Measurements from ENCODE around the gene SKI.

DNA sequence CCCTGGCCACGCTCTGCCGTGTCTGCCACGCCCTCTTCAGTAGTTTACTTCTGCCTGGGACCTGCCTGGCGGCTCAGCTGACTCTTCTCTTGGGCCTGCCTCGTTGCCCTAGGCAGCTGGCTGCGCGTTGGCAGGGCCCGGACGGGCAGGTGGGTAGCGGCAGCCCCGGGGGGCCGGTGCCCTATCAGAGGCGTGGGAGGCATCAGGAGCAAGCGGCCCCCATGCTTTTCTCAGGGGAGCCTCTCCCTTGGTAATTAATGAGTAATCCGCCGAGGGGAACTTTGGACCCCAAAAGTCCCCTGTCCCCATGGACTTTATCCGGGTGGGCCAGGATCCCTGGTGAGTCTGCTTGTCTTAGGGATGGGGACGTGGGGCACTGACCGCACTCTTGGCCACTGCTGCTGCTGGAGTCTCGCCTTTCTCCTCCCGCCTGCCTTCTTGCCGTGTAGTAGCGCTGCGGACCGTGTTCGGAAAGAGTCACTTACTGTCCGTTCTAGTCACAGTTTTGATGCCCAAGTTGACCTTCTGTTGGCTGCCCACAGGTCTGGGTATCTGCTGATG, 22.7 kb downstream of the SKI start:
- TF ChIP-seq, protein P1, sequence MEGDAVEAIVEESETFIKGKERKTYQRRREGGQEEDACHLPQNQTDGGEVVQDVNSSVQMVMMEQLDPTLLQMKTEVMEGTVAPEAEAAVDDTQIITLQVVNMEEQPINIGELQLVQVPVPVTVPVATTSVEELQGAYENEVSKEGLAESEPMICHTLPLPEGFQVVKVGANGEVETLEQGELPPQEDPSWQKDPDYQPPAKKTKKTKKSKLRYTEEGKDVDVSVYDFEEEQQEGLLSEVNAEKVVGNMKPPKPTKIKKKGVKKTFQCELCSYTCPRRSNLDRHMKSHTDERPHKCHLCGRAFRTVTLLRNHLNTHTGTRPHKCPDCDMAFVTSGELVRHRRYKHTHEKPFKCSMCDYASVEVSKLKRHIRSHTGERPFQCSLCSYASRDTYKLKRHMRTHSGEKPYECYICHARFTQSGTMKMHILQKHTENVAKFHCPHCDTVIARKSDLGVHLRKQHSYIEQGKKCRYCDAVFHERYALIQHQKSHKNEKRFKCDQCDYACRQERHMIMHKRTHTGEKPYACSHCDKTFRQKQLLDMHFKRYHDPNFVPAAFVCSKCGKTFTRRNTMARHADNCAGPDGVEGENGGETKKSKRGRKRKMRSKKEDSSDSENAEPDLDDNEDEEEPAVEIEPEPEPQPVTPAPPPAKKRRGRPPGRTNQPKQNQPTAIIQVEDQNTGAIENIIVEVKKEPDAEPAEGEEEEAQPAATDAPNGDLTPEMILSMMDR (IDR thresholded peaks at IDR 0.05; ENCODE audit: borderline replicate concordance, extremely low read depth, low read length, poor library complexity, severe bottlenecking), result no peak
- no peak for TF ChIP-seq EZH2 (IDR thresholded peaks at IDR 0.05; ENCODE audit: borderline replicate concordance, low read depth, low read length, severe bottlenecking)
